GM12872 (cell line): ENCODE data around the gene KIF26A.

Experiments
- CTCF ChIP-seq: IDR thresholded peaks from 3 replicates; pipeline ENCODE4 v1.5.1; 2011; ENCODE audit warnings: low read depth, mild to moderate bottlenecking, low read length, moderate library complexity; ENCODE audit not compliant: insufficient read depth

The KIF26A gene

GRCh38 chr14:104151566-104152245 lies 13.3 kb downstream of the KIF26A start:
- no peak for TF ChIP-seq CTCF

- no peak for TF ChIP-seq CTCF
Measured at GRCh38 chr14:104152246-104152575, 13.8 kb downstream of the KIF26A start.

GRCh38 chr14:104152686-104153393 lies 14.5 kb downstream of the KIF26A start:
- TF ChIP-seq CTCF: no peak

- TF ChIP-seq CTCF: no peak
Measured at GRCh38 chr14:104154246-104154645, 15.9 kb downstream of the KIF26A start.

GRCh38 chr14:104155513-104155912 lies 17.1 kb downstream of the KIF26A start:
- no peak for TF ChIP-seq CTCF

GRCh38 chr14:104156142-104156541 lies 17.8 kb downstream of the KIF26A start:
- no peak for TF ChIP-seq CTCF

- no peak for TF ChIP-seq CTCF
Measured at GRCh38 chr14:104157016-104157928, 18.9 kb downstream of the KIF26A start.
